GM21526 (cell line): Measurements from ENCODE around the gene F11R.
"Not testable (repeated sequence)": the region's sequence is repeated elsewhere in the genome, so short reads cannot be mapped to it uniquely, and the experiment has no call there.

Source experiments
- ATAC-seq: cut with Tn5 transposase; IDR thresholded peaks from one replicate; pipeline ENCODE4 v1.9.1; 2021; ENCODE audit warnings: moderate library complexity; ENCODE audit not compliant: unreplicated experiment, low FRiP score

Gene F11R

GRCh38 chr1:161044908-161045735 lies 24.2 kb upstream of the F11R start:
- ATAC-seq = peak; percentile 35

DNA sequence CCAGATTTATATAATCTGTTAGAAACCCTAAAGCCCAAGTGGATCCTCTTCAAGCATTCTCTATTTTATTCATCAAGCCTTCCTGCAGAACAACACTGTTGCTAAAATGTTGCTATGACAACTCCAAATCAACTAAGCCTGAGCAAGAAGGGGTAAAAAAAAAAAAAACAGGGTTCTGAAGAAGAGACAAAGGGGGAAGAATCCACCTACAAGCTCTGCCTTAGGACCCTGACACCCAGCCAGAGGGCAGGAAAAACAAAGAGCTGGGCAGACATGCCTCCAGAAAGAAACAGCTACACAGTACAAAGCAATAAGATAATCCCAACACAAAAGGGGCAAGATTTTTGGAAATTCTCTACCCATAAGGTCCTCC lies 23.6 kb upstream of the F11R start:
- ATAC-seq = no peak

DNA sequence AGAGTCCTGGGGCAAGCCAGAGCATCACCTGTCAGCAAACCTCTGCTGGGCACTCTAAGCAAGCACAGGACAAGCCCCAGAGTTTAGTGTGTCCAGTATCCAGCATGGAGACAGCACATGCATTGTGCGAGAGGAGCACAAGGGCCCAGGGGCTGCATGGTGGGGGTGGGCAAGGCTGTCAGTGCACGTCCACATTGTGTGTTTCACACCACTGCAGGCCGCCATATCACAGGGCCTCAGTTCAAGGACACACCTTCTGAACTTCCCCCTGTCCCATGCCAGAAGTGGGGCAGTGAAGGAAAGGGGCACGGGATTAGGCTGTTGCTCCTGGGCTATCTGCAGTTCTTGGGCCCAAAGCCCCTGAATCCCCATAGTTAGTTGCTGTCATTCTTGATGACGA lies 18.6 kb upstream of the F11R start:
- ATAC-seq = no peak

- ATAC-seq = no peak
These were observed 18.2 kb upstream of the F11R start for GRCh38 chr1:161039154-161039545.

GRCh38 chr1:161038523-161039153 lies 17.7 kb upstream of the F11R start, which contains the start of gene TSTD1:
Gene TSTD1, minus strand, starts transcription at chr1:161038964. Its CDS starts 75 bp downstream, at chr1:161038889.
- ATAC-seq = peak; percentile 66

GRCh38 chr1:161037661-161038522 lies 16.9 kb upstream of the F11R start:
- no peak for ATAC-seq

DNA sequence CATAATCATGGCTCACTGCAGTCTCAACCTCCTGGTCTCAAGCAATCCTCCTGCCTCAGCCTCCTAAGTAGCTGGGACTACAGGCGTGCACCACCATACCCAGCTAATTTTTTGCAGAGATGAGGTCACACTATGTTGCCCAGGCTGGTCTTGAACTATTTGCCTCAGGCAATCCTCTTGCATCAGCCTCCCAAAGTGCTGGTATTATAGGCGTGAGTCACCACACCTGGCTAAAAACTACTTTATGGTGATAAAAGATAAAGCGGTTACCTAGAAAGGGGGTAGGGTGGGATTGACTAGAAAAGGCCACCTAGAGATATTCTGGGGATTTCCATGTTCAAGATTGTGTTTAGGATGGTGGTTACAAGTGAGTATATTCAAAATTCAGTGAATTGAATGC lies 12.8 kb upstream of the F11R start:
- ATAC-seq = no peak

GRCh38 chr1:161032409-161032808 lies 11.5 kb upstream of the F11R start:
- no peak for ATAC-seq

GRCh38 chr1:161031874-161032273 lies 10.9 kb upstream of the F11R start:
- no peak for ATAC-seq

DNA sequence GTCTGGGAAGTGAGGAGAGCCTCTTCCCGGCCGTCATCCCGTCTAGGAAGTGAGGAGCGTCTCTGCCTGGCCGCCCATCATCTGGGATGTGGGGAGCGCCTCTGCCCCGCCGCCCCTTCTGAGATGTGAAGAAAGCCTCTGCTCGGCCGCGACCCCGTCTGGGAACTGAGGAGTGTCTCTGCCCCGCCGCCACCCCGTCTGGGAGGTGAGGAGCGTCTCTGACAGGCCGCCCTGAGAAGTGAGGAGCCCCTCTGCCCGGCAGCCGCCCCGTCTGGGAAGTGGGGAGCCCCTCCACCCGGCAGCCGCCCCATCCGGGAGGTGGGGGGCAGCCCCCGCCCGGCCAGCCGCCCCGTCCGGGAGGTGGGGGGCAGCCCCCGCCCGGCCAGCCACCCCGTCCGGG lies 8.5 kb upstream of the F11R start:
- not testable (repeated sequence) for ATAC-seq

GRCh38 chr1:161026954-161027353 lies 6.0 kb upstream of the F11R start:
- ATAC-seq = not testable (repeated sequence)

DNA sequence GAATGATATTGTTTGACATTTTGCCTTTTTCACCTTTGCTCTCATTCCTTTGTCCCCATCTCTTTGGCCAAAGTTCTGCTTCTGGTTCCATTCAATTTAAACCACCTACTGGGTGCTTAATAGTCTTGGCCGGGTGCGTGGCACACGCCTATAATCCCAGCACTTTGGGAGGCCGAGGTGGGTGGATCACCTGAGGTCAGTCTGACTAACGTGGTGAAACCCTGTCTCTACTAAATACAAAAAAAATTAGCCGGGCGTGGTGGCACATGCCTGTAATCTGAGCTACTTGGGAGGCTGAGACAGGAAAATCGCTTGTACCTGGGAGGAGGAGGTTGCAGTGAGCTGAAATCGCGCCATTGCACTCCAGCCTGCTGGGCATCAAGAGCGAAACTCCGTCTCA lies 1.5 kb upstream of the F11R start:
- not testable (repeated sequence) for ATAC-seq

DNA sequence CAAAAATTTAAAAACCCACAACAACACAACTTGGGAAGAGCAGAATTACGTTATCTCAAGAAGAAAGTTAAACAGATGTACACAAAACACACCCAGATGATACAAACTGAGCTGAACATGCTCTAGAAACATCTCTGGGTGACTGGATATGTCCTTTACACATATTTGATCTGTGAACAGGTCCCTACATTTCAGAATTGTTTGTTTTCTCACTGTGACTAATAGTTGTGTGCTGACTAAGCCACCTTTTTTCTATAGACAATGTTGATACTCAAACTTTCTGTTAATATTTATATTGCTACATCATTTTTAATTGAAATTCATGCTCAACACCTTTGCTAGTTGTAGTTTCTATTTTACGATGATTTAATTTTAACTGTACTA lies 1.0 kb upstream of the F11R start:
- no peak for ATAC-seq

DNA sequence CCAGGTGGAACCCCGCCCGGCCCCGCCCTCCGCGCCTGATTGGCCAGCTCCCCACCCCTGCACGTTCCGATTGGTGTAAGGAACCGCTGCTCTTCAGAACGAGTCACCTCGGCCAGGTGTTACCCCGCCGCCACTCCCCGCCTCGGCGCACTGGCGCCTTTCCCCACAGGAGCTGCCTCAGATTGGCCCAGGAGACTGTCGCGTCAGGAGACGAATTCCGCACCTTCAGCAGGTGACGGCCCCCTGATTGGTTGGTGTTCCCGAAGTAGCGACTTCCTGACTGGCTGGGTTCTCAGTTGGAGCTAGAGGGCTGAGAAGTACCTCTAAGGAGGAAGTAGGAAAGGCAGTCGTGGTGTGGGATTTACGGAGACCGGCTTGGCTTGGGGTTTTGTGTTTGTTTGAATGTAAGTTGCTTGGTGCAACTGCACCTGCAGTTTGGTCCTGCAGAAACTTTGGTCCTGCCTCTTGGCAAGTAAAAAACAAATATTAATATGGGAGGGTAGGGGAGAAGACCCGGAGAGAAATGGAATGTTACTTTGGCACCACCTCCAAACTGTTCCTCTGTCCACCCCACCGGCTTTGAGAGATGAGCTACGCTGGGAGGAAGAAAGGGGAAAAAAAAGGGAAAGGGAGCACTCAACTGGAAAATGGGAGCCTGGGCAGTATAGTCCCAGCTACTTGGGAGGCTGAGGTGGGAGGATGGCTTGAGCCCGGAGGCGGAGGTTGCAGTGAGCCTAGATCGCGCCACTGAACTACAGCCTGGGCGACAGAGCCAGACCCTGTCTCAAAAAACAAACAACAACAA lies 415 bp upstream of the F11R start:
- peak; percentile 75 for ATAC-seq

DNA sequence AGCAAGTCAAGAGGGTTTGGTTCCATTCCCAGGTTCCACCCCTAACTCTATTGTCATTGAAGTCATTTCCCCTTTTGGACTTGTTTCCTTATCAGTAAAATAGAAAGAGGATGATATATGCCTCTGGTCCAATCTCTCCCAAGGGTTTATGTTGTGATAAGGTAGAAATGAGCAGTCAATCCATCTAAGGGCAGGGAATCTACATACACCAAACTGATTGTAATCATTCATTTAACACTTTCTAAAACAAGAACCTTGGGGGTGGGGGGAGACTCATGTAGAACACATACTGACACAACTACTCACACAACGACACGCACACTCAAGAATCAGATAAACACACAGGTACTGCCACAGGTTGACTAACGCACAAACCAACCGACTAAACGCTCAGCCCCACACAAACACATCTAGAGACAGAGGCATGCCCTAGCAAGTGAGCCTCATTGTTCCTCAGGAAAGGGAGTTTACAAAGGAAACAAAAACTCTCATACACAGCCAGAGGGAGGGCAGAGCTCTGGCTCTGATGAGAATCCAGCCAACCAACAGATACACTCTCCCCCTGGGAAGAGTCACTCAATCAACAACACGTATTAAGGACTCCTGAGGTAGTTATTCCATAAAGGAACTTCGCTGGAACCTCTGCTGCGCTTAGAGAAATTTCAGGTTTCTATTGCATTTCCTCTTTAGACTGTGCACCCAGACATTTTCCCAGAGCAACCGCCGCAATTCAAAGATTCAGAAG lies 1.0 kb downstream of the F11R start:
- no peak for ATAC-seq

DNA sequence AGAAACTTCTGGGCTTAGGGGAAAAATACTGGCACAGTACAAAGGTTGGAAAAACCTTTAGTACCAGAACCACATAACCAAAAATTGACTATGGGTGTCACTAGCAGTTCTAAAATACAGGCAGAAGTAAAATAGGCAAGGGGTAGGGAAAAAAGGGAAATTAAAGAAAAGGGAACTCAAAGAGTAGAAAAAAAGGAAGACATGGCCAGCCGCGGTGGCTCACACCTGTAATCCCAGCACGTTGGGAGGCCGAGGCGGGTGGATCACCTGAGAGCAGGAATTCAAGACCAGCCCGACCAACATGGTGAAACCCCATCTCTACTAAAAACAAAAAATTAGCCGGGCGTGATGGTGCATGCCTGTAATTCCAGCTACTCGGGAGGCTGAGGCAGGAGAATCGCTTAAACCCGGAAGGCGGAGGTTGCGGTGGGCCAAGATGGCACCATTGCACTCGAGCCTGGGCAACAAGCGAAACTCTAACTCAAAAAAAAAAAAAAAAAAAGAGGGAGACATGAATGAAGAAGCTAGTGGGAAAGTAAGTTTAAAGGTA lies 1.8 kb downstream of the F11R start:
- not testable (repeated sequence) for ATAC-seq

DNA sequence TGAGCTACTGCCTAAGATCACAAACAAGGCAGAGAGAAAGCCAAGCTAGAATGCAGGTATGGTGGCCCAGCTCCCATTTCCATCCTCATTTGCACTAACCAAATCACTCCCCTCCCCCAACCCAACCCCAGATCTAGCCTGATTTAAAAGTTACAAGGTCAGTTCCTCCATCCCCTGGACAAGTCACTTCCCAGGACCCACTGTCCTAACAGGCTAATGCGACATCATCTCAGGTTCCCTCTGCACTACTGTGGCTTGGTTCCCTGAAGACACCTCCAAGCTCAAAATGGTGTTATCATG lies 2.4 kb downstream of the F11R start:
- no peak for ATAC-seq

GRCh38 chr1:161017756-161018630 lies 3.0 kb downstream of the F11R start:
- no peak for ATAC-seq

DNA sequence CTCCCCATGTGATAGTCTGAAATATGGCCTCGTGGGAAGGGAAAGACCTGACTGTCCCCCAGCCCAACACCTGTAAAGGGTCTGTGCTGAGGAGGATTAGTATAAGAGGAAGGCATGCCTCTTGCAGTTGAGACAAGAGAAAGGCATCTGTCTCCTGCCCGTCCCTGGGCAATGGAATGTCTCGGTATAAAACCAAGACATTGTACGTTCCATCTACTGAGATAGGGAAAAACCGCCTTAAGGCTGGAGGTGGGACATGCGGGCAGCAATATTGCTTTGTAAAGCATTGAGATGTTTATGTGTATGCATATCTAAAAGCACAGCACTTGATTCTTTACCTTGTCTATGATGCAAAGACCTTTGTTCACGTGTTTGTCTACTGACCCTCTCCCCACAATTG lies 3.8 kb downstream of the F11R start:
- ATAC-seq = not testable (repeated sequence)
